Measurements from ENCODE around the gene UNC119B.
A peak's percentile ranks its signal among the peaks of the same experiment; 100 is the strongest.

UNC119B gene

GRCh38 chr12:120718055-120718454 lies 7.8 kb downstream of the UNC119B start:
- Histone ChIP-seq H3K27me3 (replicated peaks) (no peaks in the 10 kb centered on the region), H3K4me3 (ENCODE audit: low read depth, low read length) (no peak overlapping the region), H3K36me3 (replicated peaks) (peaks cover 58% of the 10 kb centered on the region), H3K27ac (no peak overlapping the region)
- DNase-seq, result no peak
- TF ChIP-seq, protein P1, sequence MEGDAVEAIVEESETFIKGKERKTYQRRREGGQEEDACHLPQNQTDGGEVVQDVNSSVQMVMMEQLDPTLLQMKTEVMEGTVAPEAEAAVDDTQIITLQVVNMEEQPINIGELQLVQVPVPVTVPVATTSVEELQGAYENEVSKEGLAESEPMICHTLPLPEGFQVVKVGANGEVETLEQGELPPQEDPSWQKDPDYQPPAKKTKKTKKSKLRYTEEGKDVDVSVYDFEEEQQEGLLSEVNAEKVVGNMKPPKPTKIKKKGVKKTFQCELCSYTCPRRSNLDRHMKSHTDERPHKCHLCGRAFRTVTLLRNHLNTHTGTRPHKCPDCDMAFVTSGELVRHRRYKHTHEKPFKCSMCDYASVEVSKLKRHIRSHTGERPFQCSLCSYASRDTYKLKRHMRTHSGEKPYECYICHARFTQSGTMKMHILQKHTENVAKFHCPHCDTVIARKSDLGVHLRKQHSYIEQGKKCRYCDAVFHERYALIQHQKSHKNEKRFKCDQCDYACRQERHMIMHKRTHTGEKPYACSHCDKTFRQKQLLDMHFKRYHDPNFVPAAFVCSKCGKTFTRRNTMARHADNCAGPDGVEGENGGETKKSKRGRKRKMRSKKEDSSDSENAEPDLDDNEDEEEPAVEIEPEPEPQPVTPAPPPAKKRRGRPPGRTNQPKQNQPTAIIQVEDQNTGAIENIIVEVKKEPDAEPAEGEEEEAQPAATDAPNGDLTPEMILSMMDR (IDR thresholded peaks at IDR 0.05; ENCODE audit: low read depth, low read length, missing control alignments), result no peak
- in situ Hi-C loops (cut with HindIII; ENCODE audit: low pct_ligation_motif_present, low sequenced_read_pairs), result no loop called here

DNA sequence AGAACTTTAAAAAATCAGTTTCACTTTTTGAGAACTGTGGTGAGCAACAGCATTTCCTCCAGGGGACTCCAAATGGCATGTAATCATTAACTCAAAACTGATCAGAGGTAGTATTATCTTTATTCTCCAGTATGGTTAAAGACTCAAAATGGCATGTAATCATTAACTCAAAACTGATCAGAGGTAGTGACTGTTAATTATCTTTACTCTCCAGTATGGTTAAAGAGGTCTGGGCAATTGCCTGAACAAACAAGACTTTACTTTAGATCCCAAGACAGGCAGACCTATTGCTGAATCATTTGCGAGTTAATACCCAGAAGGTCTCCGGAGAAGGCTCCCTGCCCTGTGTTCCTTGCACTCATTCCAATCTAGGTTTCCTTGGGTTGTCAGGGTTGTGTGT lies 8.8 kb downstream of the UNC119B start:
- no peak for DNase-seq
- Histone ChIP-seq H3K27me3 (replicated peaks) (no peaks in the 10 kb centered on the region), H3K36me3 (replicated peaks) (peaks cover 56% of the 10 kb centered on the region), H3K27ac (no peak overlapping the region), H3K4me3 (ENCODE audit: low read depth, low read length) (no peak overlapping the region)
- in situ Hi-C loops (cut with HindIII; ENCODE audit: low pct_ligation_motif_present, low sequenced_read_pairs), result no loop called here
- TF ChIP-seq, protein P1 (IDR thresholded peaks at IDR 0.05; ENCODE audit: low read depth, low read length, missing control alignments), result no peak

GRCh38 chr12:120719496-120720233 lies 9.4 kb downstream of the UNC119B start:
- Histone ChIP-seq H3K27me3 (replicated peaks) (no peaks in the 10 kb centered on the region), H3K27ac (no peak overlapping the region), H3K4me3 (ENCODE audit: low read depth, low read length) (no peak overlapping the region), H3K36me3 (replicated peaks) (peaks cover 52% of the 10 kb centered on the region)
- DNase-seq, result no peak
- TF ChIP-seq, protein P1 (IDR thresholded peaks at IDR 0.05; ENCODE audit: low read depth, low read length, missing control alignments), result no peak
- in situ Hi-C loops (cut with HindIII; ENCODE audit: low pct_ligation_motif_present, low sequenced_read_pairs), result no loop called here

- no peaks in the 10 kb centered on the region for H3K27me3 ChIP-seq (replicated peaks)
- peak; percentile 56 for DNase-seq
- H3K36me3 ChIP-seq (replicated peaks), result peaks cover 46% of the 10 kb centered on the region
- in situ Hi-C loops (cut with HindIII; ENCODE audit: low pct_ligation_motif_present, low sequenced_read_pairs), result no loop called here
- no peak overlapping the region for H3K27ac ChIP-seq
- H3K4me3 ChIP-seq (ENCODE audit: low read depth, low read length), result no peak overlapping the region
- TF ChIP-seq, protein P1 (IDR thresholded peaks at IDR 0.05; ENCODE audit: low read depth, low read length, missing control alignments), result no peak
These were observed 10.2 kb downstream of the UNC119B start for GRCh38 chr12:120720234-120720986.

GRCh38 chr12:120720987-120721801 lies 10.9 kb downstream of the UNC119B start:
- in situ Hi-C loops (cut with HindIII; ENCODE audit: low pct_ligation_motif_present, low sequenced_read_pairs), result no loop called here
- H3K27me3 ChIP-seq (replicated peaks), result no peaks in the 10 kb centered on the region
- H3K27ac ChIP-seq, result no peak overlapping the region
- no peak overlapping the region for H3K4me3 ChIP-seq (ENCODE audit: low read depth, low read length)
- H3K36me3 ChIP-seq (replicated peaks), result peaks cover 46% of the 10 kb centered on the region
- DNase-seq, result no peak
- TF ChIP-seq, protein P1 (IDR thresholded peaks at IDR 0.05; ENCODE audit: low read depth, low read length, missing control alignments), result no peak

Data from brain microvascular endothelial cell (primary cell).